Gastrocnemius medialis (tissue), 4 donors: ENCODE results near the gene APOL3.
"Not testable (repeated sequence)": the region's sequence is repeated elsewhere in the genome, so short reads cannot be mapped to it uniquely, and the experiment has no call there.

Experiments used
- CTCF ChIP-seq, 5 experiments: fragments of 450-650 bp in 3 of 5; fragments of 200-600 bp in 2 of 5; sonication (generic) in 2 of 5; IDR thresholded peaks in 4 of 5; conservative IDR thresholded peaks in 1 of 5; 1 replicate in 4 of 5; 2 replicates in 1 of 5; pipeline ENCODE4 v1.5.1; 2016 to 2019; ENCODE audit warnings: antibody characterized with exemption in 5 of 5, mild to moderate bottlenecking in 3 of 5, moderate library complexity in 3 of 5
- POLR2A ChIP-seq, 2 donors: fragments of 450-650 bp; IDR thresholded peaks; one replicate each; pipeline ENCODE4 v1.6.1; 2017; ENCODE audit warnings: antibody characterized with exemption in 2 of 2, mild to moderate bottlenecking in 2 of 2, moderate library complexity in 2 of 2

- TF ChIP-seq CTCF (IDR thresholded peaks at IDR 0.05 in 4 of 5, conservative IDR thresholded peaks at IDR 0.05 in 1 of 5); POLR2A (IDR thresholded peaks at IDR 0.05): not testable (repeated sequence)
Observed at GRCh38 chr22:36100908-36101307, 59.6 kb downstream of the APOL3 start.
